NCI-H2227 treated with DMSO at 0.1 percent for 48 hours (cell line): ENCODE data around the gene PLCH1.

Experiments
- DNase-seq: peaks from one replicate; lab custom pipeline; 2025; lab: John Stamatoyannopoulos, UW

PLCH1 gene

DNA sequence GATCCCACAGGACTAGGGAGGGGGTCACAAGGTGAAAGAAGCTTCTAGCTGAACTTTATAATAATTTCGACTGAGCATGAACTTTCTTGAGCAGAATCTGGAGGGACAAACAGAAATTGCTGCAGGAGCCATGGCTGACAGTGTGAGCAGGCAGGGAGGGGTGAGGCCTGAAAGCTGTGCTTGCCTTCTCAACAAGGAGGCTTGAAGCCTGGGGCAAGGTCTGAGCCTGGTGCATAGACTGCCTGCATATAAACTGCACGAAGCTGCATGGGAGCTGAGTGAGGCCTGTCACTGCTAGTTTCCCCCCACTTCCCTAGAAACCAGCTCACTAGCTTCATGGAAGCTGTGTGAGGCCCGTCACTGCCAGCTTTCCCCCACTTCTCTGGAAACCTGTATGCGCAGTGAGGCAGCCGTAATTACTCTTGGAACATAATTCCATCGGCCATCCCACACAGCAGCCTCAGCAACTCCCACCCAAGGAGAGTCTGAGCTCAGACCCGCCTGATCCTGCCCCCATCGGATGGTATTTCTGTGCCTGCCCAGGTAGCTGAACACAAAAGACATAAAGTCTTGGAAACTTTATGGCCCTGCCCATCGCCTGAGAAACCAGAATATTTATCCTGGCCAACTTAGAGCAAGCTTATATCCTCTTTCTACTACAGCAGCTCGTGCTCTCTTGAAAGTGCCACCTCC, 136.5 kb downstream of the PLCH1 start:
- DNase-seq: no peak

DNA sequence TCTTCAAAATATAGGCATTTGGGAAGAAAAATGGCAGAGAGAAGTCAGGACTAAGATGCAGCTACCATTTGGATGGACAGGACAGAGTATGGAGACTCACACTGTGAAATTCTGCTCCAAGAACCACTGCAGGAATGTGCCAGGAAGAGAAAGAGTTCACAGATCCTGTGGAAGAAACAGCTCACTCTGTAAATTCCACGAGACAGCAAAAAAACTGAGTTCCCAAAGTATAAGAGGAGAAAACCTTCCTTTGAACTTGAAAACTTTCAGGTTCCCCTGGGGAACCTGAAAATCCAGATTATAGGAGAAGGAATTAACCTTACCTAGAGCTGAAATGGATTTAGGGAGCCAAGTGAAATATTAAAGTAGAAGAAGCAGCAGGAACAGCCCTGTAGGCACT, 137.1 kb downstream of the PLCH1 start:
- no peak for DNase-seq

DNA sequence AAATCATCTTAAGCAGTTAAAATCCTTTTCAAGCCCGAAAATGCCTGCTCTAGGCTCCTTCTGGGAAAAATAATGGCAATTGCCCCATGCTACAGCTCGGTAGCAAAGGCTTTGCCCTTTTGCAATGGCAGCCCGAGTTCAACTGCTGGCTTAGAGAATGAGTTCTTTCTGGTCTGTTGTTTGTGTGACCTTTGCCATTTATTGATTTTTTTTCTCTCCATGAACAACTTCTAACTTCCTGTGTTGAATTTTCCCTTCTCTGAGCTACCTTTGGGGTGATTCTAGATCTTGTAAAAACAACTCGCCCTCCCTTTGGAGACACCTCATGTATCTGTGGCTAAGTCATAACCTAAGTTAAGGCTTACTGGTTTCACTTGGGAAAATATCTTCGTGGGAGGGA, 139.3 kb downstream of the PLCH1 start:
- no peak for DNase-seq

DNA sequence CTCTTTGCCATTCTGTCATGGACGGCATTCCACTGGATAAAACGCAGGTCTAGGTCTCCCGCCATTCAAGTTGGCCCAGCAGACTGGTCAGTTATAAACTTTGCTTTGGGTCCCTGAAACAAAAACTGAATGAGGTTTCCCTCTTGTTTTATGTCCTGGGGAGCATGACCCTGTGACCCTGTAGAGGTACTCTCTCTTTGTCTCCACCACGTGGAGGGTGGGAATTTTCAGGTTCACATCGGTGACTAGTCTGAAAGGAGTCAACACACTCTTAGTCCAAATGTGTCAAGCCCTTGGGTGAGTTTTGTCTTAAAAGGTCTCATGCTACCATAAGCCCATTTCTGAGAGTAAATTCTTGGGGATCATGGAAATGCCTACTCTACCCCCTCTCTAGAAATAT, 139.9 kb downstream of the PLCH1 start:
- DNase-seq: no peak

DNA sequence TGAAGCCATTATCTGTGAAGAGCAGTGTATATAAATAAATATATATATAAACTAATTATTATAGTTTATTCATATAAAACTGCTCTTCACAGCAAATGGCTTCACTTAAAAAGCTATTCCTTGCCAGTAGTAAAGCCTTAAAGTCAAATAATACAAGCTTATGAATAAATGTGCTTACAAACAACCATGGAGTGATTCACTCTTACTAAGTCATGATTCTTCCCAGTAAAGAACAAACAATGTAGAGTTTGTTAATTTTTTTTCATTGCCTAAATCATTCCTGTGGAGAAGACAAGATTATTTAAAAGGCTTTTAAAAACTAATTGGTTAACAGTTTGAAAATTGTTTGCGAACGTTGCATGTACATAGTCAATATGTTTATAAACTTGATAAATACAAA, 140.7 kb downstream of the PLCH1 start:
- DNase-seq: no peak

DNA sequence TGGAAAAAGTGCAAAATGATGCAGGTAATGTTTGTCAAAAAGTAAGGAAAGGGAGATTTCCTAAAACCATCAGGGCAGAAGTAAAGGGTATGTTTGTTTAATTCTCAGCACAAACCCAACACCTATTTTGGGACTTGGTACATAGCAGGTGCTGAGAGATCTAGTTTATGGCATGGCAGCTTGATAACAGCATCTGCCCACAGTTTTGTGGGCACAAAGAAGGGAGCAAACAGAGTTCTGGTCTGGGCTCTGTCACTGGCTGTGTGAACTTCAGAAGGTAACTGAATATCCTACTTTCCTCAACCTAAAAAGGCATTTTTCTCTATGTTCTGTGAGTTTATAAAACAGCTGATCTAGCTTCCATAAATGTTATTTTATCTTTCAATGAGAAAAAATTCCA, 141.6 kb downstream of the PLCH1 start:
- no peak for DNase-seq

DNA sequence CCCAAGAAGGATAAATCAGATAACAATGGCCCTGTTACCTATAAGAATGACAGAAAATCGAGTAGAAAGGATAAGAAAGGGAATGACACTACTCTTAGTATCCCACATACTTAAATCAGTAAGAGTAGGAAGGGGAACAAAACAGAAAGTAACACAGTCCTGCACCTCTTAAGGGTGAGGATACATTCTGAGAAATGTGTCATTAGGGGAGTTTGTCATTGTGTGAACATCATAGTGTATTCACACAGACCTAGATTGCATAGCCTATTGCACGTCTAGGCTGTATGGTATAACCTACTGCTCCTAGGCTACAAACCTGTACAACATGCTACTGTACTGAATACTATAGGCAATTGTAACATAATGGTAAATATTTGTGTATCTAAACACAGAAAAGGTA, 142.6 kb downstream of the PLCH1 start:
- no peak for DNase-seq

DNA sequence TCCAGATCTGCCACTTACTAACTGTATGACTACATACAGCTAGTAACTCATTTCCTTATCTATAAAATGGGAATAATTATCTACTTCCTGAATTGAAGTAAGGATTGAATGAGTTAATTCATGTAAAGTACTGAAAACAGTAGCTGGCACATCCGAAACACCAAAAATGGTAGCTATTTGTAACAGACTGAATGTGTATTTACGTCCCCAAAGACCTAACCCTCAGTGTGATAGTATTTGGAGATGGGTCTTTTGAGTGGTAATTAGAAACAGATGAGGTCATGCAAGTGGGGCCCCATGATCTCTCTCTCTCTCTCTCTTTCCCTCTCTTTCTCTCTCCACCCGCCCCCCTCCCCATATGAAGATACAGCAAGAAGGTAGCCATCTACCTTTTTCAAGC, 146.2 kb downstream of the PLCH1 start:
- DNase-seq: no peak

DNA sequence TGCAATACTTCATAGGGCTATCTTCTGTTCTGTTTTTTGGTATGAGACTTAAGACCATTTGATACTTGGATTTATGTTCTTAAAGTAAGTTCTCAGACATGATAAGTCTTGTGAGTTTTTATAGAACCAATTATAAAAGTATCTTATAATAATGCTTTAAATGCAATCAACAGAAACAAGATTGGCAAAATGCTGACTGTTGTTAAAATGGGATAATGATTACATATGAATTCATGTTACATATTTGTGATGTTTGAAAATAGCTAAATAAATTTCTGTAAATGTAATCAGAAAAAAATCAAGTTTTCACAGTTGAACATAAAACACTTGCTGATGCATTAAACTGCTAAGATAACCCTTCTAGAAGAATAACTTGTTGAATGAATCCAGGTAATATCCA, 148.3 kb downstream of the PLCH1 start:
- DNase-seq: no peak

DNA sequence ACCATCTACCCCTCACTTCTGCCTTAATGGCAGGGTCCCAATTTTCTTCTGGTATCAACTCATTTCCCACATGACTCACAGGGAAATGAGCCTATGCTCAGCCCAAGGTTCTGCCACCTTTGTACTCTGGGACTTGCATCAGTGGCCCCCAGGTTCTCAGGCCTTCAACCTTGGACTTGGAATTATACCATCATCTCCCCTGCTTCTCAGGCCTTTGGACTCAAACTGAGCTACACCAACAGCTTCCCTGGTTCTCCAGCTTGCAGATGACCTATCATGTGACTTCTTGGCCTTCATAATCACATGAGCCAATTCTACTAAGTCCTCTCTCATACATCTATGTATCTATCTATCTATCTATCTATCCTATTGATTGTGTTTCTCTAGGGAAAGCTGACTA, 149.5 kb downstream of the PLCH1 start:
- DNase-seq: no peak

DNA sequence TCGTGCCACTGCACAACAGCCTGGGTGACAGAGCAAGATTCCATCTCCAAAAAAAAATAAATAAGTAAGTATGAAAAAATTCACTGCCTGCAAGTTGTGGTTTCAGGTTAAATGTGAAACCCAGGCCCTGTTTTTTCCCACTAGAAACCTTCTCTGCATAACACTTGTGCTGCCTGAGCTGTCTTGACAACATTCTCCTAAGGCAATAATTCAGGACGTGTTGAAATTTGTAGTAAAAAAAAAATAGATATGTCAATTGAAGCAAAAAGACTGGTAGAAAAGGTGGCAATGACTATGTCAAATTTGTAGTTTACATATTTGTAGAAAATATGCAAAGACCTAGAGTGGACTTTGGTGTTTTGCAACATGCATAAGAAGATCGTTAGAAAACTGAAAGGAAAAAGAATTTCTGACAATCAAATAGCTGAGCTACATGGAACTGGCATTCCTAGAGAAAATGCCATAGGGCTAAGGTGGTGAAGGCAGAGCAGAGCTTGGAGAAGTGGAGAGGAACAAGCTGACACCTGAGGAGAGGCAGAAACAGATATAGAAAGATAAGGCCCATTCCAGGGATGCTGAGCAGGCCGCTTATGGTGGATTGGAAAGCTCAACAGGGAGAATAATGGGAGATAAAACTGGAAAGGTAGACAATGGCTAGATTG, 150.2 kb downstream of the PLCH1 start:
- no peak for DNase-seq

DNA sequence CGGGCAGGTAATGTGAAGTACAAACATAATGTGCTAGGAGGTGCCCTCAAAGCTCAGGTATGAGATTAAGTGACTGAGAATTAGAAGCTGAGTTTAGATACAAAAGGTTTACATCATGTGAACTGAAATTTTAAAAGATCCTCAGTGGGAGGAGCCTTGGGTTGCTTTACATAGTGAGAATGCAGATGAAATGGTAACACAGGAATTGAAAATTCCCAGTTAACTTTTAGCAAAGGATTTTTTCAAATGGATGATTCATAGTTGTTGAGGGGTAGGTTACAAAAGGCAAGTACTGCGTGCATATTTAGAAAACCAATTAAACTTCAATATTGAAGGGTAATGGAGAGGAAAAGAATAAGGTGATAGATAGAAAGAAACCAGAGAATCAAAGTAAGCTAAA, 157.3 kb downstream of the PLCH1 start:
- no peak for DNase-seq

DNA sequence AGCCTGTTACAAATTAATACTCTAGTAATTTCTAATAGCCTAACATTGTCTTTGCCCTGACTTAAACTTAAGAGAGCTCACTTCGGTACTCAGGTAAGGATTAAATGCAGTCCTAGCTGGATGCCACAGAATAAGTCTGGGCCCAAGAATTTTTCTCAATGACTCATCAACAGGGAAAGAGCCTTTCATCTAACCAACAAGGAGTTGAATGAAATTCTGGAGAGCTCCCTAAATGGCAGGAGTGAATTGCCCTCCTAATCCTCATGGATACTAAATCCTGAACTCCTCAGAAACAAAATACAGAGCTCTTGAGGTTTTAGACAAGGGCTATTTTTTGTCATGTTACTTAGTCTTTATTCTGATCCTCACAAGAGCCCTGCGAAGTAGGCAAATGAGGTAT, 159.5 kb downstream of the PLCH1 start:
- no peak for DNase-seq

DNA sequence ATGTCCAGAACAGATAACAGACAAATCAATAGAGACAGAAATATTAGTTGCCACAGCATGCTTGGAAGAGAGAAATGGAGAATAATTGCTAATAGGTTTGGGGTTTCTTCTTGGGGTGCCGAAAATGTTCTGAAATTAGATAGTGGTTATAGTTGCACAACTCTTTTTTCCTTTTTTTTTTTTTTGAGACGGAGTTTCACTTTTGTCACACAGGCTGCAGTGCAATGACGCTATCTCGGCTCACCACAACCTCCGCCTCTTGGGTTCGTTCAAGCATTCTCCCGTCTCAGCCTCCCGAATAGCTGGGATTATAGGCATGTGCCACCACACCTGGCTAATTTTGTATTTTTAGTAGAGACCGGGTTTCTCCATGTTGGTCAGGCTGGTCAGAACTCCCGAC, 163.3 kb downstream of the PLCH1 start:
- no peak for DNase-seq

DNA sequence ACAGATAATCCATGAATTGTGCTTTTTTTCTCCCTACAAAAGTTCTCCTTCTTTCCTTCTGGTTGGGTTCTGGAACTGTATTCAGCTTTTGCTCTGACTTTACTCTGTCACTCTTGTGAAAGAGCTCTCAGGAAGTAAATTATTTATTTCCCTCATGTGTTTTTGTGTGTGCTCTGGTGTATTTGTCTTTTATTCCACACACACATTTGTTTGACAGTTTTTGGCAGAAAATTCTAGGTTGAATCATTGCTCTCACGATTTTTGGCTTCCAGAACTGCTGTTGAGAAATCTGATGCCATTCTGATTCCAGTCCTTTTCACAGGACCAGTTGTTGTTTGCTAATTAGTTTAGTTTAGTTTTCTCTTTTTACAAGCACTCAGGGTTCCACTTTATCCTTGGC, 172.8 kb downstream of the PLCH1 start:
- no peak for DNase-seq

DNA sequence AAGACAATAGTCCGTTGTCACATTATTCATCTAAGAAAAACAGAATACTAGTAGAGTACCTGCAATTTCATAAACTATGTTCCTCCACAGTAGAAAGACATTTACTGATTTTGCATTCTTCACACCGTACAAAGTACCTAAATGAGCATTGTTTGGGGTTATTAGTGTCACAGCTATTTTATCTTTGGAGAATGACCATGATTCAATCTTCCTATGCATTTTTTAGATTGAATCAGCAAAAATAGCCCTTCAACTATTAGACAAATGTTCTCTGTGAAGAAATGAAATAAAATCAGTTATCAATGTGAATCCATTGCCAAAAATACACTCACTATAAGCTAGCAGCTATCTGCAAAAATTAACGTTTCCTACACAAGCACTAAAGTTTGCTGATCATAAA, 176.6 kb downstream of the PLCH1 start:
- no peak for DNase-seq

DNA sequence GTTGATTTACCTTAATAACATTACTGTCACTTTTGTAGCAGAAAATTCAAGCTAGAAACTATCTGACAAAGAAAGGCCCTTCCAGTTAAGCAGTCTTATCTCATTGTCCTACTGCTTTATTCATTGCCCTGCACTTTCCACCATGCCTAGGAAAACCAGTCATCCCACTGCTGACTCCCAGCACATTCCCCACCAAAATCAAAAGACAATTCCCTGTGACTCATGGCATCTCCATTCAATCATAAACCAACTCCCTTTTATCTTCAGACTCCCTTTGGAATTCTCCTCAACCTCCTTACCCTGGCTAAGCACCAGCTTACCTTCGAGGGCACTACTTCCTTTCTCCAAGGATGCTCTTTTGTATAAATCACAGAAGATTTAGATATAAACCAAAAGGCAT, 184.3 kb downstream of the PLCH1 start:
- DNase-seq: no peak

DNA sequence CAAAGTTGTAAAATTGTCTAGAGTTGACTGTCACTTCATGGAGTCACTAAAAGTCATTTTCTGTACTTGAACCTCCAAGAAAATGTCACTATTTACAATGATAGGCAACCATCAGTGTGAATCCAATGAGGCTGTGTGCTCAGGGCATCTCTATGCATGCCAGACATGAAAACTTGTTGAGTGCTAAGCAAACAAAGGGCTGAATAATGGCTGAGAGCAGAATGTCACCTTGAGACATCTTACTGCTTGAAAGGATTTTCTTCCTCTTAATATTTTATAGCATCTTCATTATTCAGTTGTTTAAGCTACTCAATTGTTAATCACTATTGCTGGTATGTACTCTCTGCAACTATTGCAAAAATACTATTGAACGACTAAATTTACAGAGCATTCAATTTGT, 184.7 kb downstream of the PLCH1 start:
- peak; percentile 4 for DNase-seq

DNA sequence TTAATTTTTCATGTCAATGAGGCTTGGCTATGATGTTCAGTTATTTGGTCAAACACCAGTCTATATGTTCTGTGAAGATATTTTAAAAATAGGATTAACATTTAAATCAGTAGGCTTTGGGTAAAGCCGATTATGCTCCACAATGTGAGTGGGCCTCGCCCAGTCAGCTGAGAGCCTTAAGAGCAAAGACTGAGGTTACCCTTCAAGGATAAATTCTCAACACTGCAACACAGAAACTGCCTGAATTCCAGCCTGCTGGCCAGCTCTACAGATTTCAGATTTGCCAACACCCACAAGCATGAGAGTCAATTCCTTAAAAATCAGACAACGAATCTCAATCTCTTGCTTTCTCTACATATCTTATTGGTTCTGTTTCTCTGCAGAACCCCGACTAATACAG, 188.3 kb downstream of the PLCH1 start:
- DNase-seq: no peak

DNA sequence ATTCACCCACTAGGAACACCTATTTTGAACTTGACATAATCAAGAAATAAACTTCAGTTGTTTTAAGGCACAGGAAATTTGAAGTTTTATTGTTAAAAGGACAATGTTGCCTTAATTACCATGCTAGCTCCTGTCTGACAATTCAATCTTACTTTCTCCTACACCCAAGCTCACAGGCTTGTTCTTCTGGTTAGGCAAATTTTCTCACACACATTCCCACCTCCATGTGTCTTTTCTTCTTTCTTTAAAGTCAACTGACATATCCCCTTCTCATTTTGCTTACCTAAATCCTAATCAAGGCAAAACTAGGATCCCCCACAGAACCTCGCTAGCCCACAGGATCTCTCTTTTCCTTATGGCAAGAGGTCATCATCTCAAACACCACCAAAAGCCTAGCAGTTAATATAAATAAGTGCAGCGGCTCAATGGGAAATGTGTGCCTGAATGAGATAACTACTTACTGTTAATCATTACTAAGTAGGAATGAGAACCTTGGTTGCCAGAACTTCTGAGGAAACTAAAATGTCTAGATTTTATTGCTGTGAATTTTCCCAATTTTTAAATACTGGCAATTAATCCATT, 189.3 kb downstream of the PLCH1 start:
- DNase-seq: no peak

DNA sequence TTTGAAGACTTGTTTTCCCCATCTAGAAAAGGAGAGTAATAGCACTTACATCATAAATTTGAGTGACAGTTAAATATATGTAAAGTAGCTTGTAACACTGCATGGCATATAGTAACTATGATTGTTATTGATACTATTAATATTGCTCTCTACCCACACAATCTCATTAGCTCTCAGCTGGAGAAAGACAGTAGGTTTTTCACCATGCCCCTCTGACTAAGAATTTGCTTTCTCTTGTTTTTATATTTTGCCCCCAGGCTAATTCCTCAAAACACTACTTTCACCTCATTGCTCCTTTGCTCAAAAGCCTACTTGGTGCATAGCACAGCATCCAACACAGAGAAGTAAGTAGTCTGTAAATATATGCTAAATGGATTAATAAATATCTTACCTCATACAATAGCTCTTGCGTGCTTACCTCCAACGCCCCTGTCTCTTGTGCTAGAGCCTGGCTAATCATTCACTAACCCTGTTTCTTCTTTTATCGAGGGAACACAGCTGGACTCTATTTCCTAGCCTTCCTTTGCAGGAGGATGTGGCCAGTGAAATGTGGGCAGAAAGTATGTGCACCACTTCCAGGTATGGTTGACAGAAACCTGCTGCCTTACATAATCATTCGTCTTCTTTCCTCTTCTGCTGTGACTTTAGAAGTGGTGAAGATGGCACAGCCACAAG, 190.0 kb downstream of the PLCH1 start:
- DNase-seq: no peak

DNA sequence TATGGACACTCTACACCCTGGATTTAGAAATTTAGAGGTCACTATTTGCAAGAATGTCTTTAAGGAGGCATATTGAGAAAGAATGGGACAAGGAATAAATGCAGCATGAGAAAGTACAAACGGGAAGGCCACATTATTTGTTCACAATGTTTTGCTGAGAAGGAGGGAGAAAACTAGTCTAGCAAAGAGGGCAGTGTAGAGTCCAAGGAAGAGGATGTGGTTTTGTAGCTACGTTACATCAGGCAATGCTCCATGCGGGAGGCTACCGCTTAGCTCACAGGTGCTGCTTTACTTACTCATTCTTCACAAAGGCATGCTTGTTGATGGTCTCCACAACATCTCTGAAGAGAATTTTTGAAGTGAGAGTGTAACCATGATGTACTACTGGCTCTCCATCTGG, 191.1 kb downstream of the PLCH1 start:
- DNase-seq: peak; percentile 25

DNA sequence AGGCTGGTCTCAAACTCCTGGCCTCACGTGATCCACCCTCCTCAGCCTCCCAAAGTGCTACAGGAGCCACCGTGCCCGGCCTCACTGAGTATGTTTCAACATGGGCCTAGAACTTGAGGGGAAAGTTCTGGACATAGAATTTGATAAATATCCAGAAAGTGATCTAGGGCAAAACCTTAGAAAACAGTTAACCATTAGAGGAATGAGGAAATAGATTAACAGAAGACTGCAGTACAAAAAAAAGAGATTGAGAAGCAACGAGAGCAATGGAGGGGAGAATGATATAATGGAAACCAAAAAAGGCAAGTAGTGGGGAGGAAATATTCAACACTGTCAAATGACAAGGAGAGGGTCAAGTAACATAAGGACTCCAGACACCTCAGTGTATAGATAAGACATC, 191.5 kb downstream of the PLCH1 start:
- no peak for DNase-seq
